Measurements from ENCODE around the gene CAPN5.
A peak's percentile ranks its signal among the peaks of the same experiment; 100 is the strongest.
"Not testable (repeated sequence)": the region's sequence is repeated elsewhere in the genome, so short reads cannot be mapped to it uniquely, and the experiment has no call there.

Gene CAPN5

GRCh38 chr11:77066229-77067042 lies at the start of gene CAPN5:
CAPN5 (plus strand) TSS chr11:77066971; CDS start chr11:77084887, 17,916 bp downstream.
- peak; percentile 86 for DNase-seq

GRCh38 chr11:77018396-77018924 lies 48.3 kb upstream of the CAPN5 start:
- DNase-seq: not testable (repeated sequence)

- no peak for DNase-seq
Measured at GRCh38 chr11:77019976-77020595, 46.7 kb upstream of the CAPN5 start.

GRCh38 chr11:77020734-77021133 lies 46.0 kb upstream of the CAPN5 start:
- no peak for DNase-seq

- DNase-seq: no peak
Measured at GRCh38 chr11:77024745-77025144, 42.0 kb upstream of the CAPN5 start.

- DNase-seq: no peak
Measured at GRCh38 chr11:77026221-77026620, 40.5 kb upstream of the CAPN5 start.

- DNase-seq: no peak
Measured at GRCh38 chr11:77026743-77027142, 40.0 kb upstream of the CAPN5 start.

- no peak for DNase-seq
Measured at GRCh38 chr11:77027275-77027674, 39.5 kb upstream of the CAPN5 start.

- DNase-seq: no peak
Measured at GRCh38 chr11:77029829-77030228, 36.9 kb upstream of the CAPN5 start.

- DNase-seq: no peak
Measured at GRCh38 chr11:77030834-77031414, 35.8 kb upstream of the CAPN5 start.

GRCh38 chr11:77031599-77031998 lies 35.2 kb upstream of the CAPN5 start:
- DNase-seq: no peak

- DNase-seq: no peak
Measured at GRCh38 chr11:77035039-77035438, 31.7 kb upstream of the CAPN5 start.

- DNase-seq: peak; percentile 2
Measured at GRCh38 chr11:77035580-77035979, 31.2 kb upstream of the CAPN5 start.

- DNase-seq: no peak
Measured at GRCh38 chr11:77036398-77036797, 30.4 kb upstream of the CAPN5 start.

- DNase-seq: no peak
Measured at GRCh38 chr11:77037057-77037456, 29.7 kb upstream of the CAPN5 start.

- no peak for DNase-seq
Measured at GRCh38 chr11:77038029-77038824, 28.5 kb upstream of the CAPN5 start.

- no peak for DNase-seq
Measured at GRCh38 chr11:77038825-77039326, 27.9 kb upstream of the CAPN5 start.

- no peak for DNase-seq
Measured at GRCh38 chr11:77039491-77040400, 27.0 kb upstream of the CAPN5 start.

- no peak for DNase-seq
Measured at GRCh38 chr11:77040401-77040777, 26.4 kb upstream of the CAPN5 start.

- no peak for DNase-seq
Measured at GRCh38 chr11:77040889-77041288, 25.9 kb upstream of the CAPN5 start.

GRCh38 chr11:77042111-77042726 lies 24.6 kb upstream of the CAPN5 start:
- DNase-seq: no peak

All from NCI-H1105 treated with DMSO at 0.1 percent for 48 hours (cell line).